ENCODE results near the gene CACNA1C. TPM values are rescaled to one million over a fixed set of nuclear protein-coding genes. Genes with fewer than 3 reads are reported as not detected.

CACNA1C gene
- total and polyA plus RNA-seq, 4 donors, result 4.3 to 114 (median 46.3) TPM

GRCh38 chr12:2693244-2693860 is 640.6 kb downstream of the CACNA1C start:
- WGBS, 2 donors, result 44 to 45% methylated on average over 10 of the region's 10 CpGs
- intact Hi-C loops (cut with DNase I), result no loop called here
- H3K27me3 ChIP-seq (ENCODE audit: control insufficient read depth in 1 of 2, insufficient read depth in 2 of 2, low read length in 1 of 2), result no peaks in the 10 kb centered on the region
- peaks cover 2 to 5% of the 10 kb centered on the region in 2 donors for H3K36me3 ChIP-seq (ENCODE audit: control insufficient read depth in 1 of 2, insufficient read depth in 2 of 2, low read length in 1 of 2)
- H3K27ac ChIP-seq (ENCODE audit: low read depth in 1 of 2, low read length in 2 of 2), result no peak overlapping the region
- H3K4me1 ChIP-seq (ENCODE audit: control insufficient read depth in 1 of 2, insufficient read depth in 2 of 2, low read length in 2 of 2), result no peaks in the 10 kb centered on the region
- no peak overlapping the region for H3K4me3 ChIP-seq (ENCODE audit: low read length in 2 of 2)
- no peak for ATAC-seq (ENCODE audit: low FRiP score)
- no peak for DNase-seq
- H3K9me3 ChIP-seq (ENCODE audit: control insufficient read depth, low read length), result no peaks in the 10 kb centered on the region

GRCh38 chr12:2693980-2694610 is 641.3 kb downstream of the CACNA1C start:
- no peak overlapping the region for H3K4me3 ChIP-seq (ENCODE audit: low read length in 2 of 2)
- WGBS, 2 donors, result 89 to 90% methylated on average over 3 of the region's 3 CpGs
- no peaks in the 10 kb centered on the region for H3K4me1 ChIP-seq (ENCODE audit: control insufficient read depth in 1 of 2, insufficient read depth in 2 of 2, low read length in 2 of 2)
- intact Hi-C loops (cut with DNase I), result no loop called here
- H3K27ac ChIP-seq (ENCODE audit: low read depth in 1 of 2, low read length in 2 of 2), result no peak overlapping the region
- no peak for ATAC-seq (ENCODE audit: low FRiP score)
- no peak for DNase-seq
- H3K27me3 ChIP-seq (ENCODE audit: control insufficient read depth in 1 of 2, insufficient read depth in 2 of 2, low read length in 1 of 2), result no peaks in the 10 kb centered on the region
- peaks cover 2 to 5% of the 10 kb centered on the region in 2 donors for H3K36me3 ChIP-seq (ENCODE audit: control insufficient read depth in 1 of 2, insufficient read depth in 2 of 2, low read length in 1 of 2)
- no peaks in the 10 kb centered on the region for H3K9me3 ChIP-seq (ENCODE audit: control insufficient read depth, low read length)

GRCh38 chr12:2696136-2696535 is 643.3 kb downstream of the CACNA1C start:
- Histone ChIP-seq H3K27ac (ENCODE audit: low read depth in 1 of 2, low read length in 2 of 2) (no peak overlapping the region), H3K36me3 (ENCODE audit: control insufficient read depth in 1 of 2, insufficient read depth in 2 of 2, low read length in 1 of 2) (peaks cover 0 to under 1% of the 10 kb centered on the region in 2 donors), H3K9me3 (ENCODE audit: control insufficient read depth, low read length) (no peaks in the 10 kb centered on the region), H3K4me1 (ENCODE audit: control insufficient read depth in 1 of 2, insufficient read depth in 2 of 2, low read length in 2 of 2) (no peaks in the 10 kb centered on the region), H3K4me3 (ENCODE audit: low read length in 2 of 2) (no peak overlapping the region), H3K27me3 (ENCODE audit: control insufficient read depth in 1 of 2, insufficient read depth in 2 of 2, low read length in 1 of 2) (no peaks in the 10 kb centered on the region)
- WGBS, 2 donors, result 60 to 67% methylated on average over 2 of the region's 2 CpGs
- intact Hi-C loops (cut with DNase I), result no loop called here
- no peak for DNase-seq
- no peak for ATAC-seq (ENCODE audit: low FRiP score)

GRCh38 chr12:2697057-2697800 is 644.4 kb downstream of the CACNA1C start:
- DNase-seq, result no peak
- Histone ChIP-seq H3K9me3 (ENCODE audit: control insufficient read depth, low read length) (no peaks in the 10 kb centered on the region), H3K27ac (ENCODE audit: low read depth in 1 of 2, low read length in 2 of 2) (no peak overlapping the region), H3K4me3 (ENCODE audit: low read length in 2 of 2) (no peak overlapping the region), H3K4me1 (ENCODE audit: control insufficient read depth in 1 of 2, insufficient read depth in 2 of 2, low read length in 2 of 2) (no peaks in the 10 kb centered on the region), H3K27me3 (ENCODE audit: control insufficient read depth in 1 of 2, insufficient read depth in 2 of 2, low read length in 1 of 2) (no peaks in the 10 kb centered on the region), H3K36me3 (ENCODE audit: control insufficient read depth in 1 of 2, insufficient read depth in 2 of 2, low read length in 1 of 2) (no peaks in the 10 kb centered on the region)
- intact Hi-C loops (cut with DNase I), result no loop called here
- ATAC-seq (ENCODE audit: low FRiP score), result no peak
- WGBS, 2 donors, result 84 to 86% methylated on average over 10 of the region's 10 CpGs

GRCh38 chr12:2698566-2698965 is 645.8 kb downstream of the CACNA1C start:
- WGBS, 2 donors, result 83 to 85% methylated on average over 1 of the region's 1 CpG
- H3K36me3 ChIP-seq (ENCODE audit: control insufficient read depth in 1 of 2, insufficient read depth in 2 of 2, low read length in 1 of 2), result no peaks in the 10 kb centered on the region
- ATAC-seq (ENCODE audit: low FRiP score), result no peak
- no peak overlapping the region for H3K27ac ChIP-seq (ENCODE audit: low read depth in 1 of 2, low read length in 2 of 2)
- no peak overlapping the region for H3K4me3 ChIP-seq (ENCODE audit: low read length in 2 of 2)
- no peaks in the 10 kb centered on the region for H3K9me3 ChIP-seq (ENCODE audit: control insufficient read depth, low read length)
- no peaks in the 10 kb centered on the region for H3K4me1 ChIP-seq (ENCODE audit: control insufficient read depth in 1 of 2, insufficient read depth in 2 of 2, low read length in 2 of 2)
- intact Hi-C loops (cut with DNase I), result no loop called here
- no peaks in the 10 kb centered on the region for H3K27me3 ChIP-seq (ENCODE audit: control insufficient read depth in 1 of 2, insufficient read depth in 2 of 2, low read length in 1 of 2)
- DNase-seq, result no peak

- WGBS, 2 donors, result 32% methylated on average over 1 of the region's 1 CpG
Measured at GRCh38 chr12:2710701-2711100, 657.9 kb downstream of the CACNA1C start.

GRCh38 chr12:2719392-2719791 is 666.6 kb downstream of the CACNA1C start:
- H3K27me3 ChIP-seq (ENCODE audit: control insufficient read depth in 1 of 2, insufficient read depth in 2 of 2, low read length in 1 of 2), result no peaks in the 10 kb centered on the region
- intact Hi-C loops (cut with DNase I), result no loop called here
- no peak for DNase-seq
- H3K4me3 ChIP-seq (ENCODE audit: low read length in 2 of 2), result no peak overlapping the region
- peaks cover 6 to 7% of the 10 kb centered on the region in 2 donors for H3K4me1 ChIP-seq (ENCODE audit: control insufficient read depth in 1 of 2, insufficient read depth in 2 of 2, low read length in 2 of 2)
- H3K36me3 ChIP-seq (ENCODE audit: control insufficient read depth in 1 of 2, insufficient read depth in 2 of 2, low read length in 1 of 2), result no peaks in the 10 kb centered on the region
- H3K9me3 ChIP-seq (ENCODE audit: control insufficient read depth, low read length), result no peaks in the 10 kb centered on the region
- no peak overlapping the region for H3K27ac ChIP-seq (ENCODE audit: low read depth in 1 of 2, low read length in 2 of 2)
- WGBS, 2 donors, result 63 to 81% methylated on average over 2 of the region's 2 CpGs
- ATAC-seq (ENCODE audit: low FRiP score), result no peak

More at GRCh38 chr12:2710701-2711100, 657.9 kb downstream of the CACNA1C start:
- no peak overlapping the region for H3K4me3 ChIP-seq (ENCODE audit: low read length in 2 of 2)
- ATAC-seq (ENCODE audit: low FRiP score) (no peak), DNase-seq (no peak)
- no peaks in the 10 kb centered on the region for H3K27me3 ChIP-seq (ENCODE audit: control insufficient read depth in 1 of 2, insufficient read depth in 2 of 2, low read length in 1 of 2)
- no peak overlapping the region for H3K27ac ChIP-seq (ENCODE audit: low read depth in 1 of 2, low read length in 2 of 2)
- H3K36me3 ChIP-seq (ENCODE audit: control insufficient read depth in 1 of 2, insufficient read depth in 2 of 2, low read length in 1 of 2), result no peaks in the 10 kb centered on the region
- intact Hi-C loops (cut with DNase I), result no loop called here
- no peaks in the 10 kb centered on the region for H3K4me1 ChIP-seq (ENCODE audit: control insufficient read depth in 1 of 2, insufficient read depth in 2 of 2, low read length in 2 of 2)
- H3K9me3 ChIP-seq (ENCODE audit: control insufficient read depth, low read length), result peaks cover 3% of the 10 kb centered on the region

- intact Hi-C loops (cut with DNase I), result no loop called here
- DNase-seq (no peak), ATAC-seq (ENCODE audit: low FRiP score) (no peak)
- no peaks in the 10 kb centered on the region for H3K27me3 ChIP-seq (ENCODE audit: control insufficient read depth in 1 of 2, insufficient read depth in 2 of 2, low read length in 1 of 2)
- peaks cover 6 to 7% of the 10 kb centered on the region in 2 donors for H3K4me1 ChIP-seq (ENCODE audit: control insufficient read depth in 1 of 2, insufficient read depth in 2 of 2, low read length in 2 of 2)
- no peaks in the 10 kb centered on the region for H3K36me3 ChIP-seq (ENCODE audit: control insufficient read depth in 1 of 2, insufficient read depth in 2 of 2, low read length in 1 of 2)
- H3K4me3 ChIP-seq (ENCODE audit: low read length in 2 of 2), result no peak overlapping the region
- 65 to 83% methylated on average over 1 of the region's 1 CpG for WGBS, 2 donors
- no peaks in the 10 kb centered on the region for H3K9me3 ChIP-seq (ENCODE audit: control insufficient read depth, low read length)
- H3K27ac ChIP-seq (ENCODE audit: low read depth in 1 of 2, low read length in 2 of 2), result no peak overlapping the region
Measured at GRCh38 chr12:2722806-2723205, 670.0 kb downstream of the CACNA1C start.
